WTC11 (cell line): ENCODE results near the gene EDC4. TPM values are rescaled to one million over a fixed set of nuclear protein-coding genes. Genes with fewer than 3 reads are reported as not detected.
"Not testable (repeated sequence)": the region's sequence is repeated elsewhere in the genome, so short reads cannot be mapped to it uniquely, and the experiment has no call there.

Experiments used
- ATAC-seq: fragments of 200-7000 bp; cut with Tn5 transposase; 2 replicates; pipeline ENCODE4 v1.10.0; 2021; ENCODE audit warnings: mild to moderate bottlenecking, moderate library complexity
- CTCF ChIA-PET: fragments of 300-600 bp; sonication (Branson Sonifier 250); formaldehyde crosslinking; loops from one replicate; lab custom pipeline; 2021; ENCODE audit warnings: antibody characterized with exemption; lab: Charles Lee
- POLR2A ChIA-PET: fragments of 350-600 bp; sonication (Branson Sonifier 250); formaldehyde crosslinking; loops from one replicate; lab custom pipeline; 2021; ENCODE audit warnings: antibody characterized with exemption; lab: Charles Lee
- DNase-seq: peaks from one replicate; pipeline ENCODE4 v3.0.0; 2021; ENCODE audit warnings: low spot score
- H3K27ac Mint-ChIP-seq: 2 replicates; pipeline ENCODE4 v1.8.0; 2021; ENCODE audit warnings: mixed read lengths
- H3K27me3 Mint-ChIP-seq: 2 replicates; pipeline ENCODE4 v1.8.0; 2021; ENCODE audit warnings: low read depth, mild to moderate bottlenecking, moderate library complexity, mixed read lengths
- H3K36me3 Mint-ChIP-seq: 2 replicates; pipeline ENCODE4 v1.8.0; 2021; ENCODE audit warnings: mixed read lengths
- H3K4me1 Mint-ChIP-seq: 2 replicates; pipeline ENCODE4 v1.8.0; 2022; ENCODE audit warnings: mixed read lengths
- H3K4me3 Mint-ChIP-seq: 2 replicates; pipeline ENCODE4 v1.8.0; 2021; ENCODE audit warnings: mild to moderate bottlenecking, moderate library complexity, mixed read lengths
- H3K9me3 Mint-ChIP-seq: 2 replicates; pipeline ENCODE4 v1.8.0; 2021; ENCODE audit warnings: mixed read lengths
- ATF2 ChIP-seq: sonication (generic); formaldehyde crosslinking; IDR thresholded peaks from 2 replicates; pipeline ENCODE4 v1.8.1; 2022; ENCODE audit warnings: low read depth, missing genetic modification reagents, borderline replicate concordance
- ATF6 ChIP-seq: sonication (generic); formaldehyde crosslinking; IDR thresholded peaks from 2 replicates; pipeline ENCODE4 v1.8.1; 2023; ENCODE audit warnings: mild to moderate bottlenecking, missing genetic modification reagents
- EMX1 ChIP-seq: fragments of 250-450 bp; sonication (Bioruptor Pico); IDR thresholded peaks from 2 replicates; pipeline ENCODE4 v1.8.0; 2021; ENCODE audit warnings: mild to moderate bottlenecking
- ESRRA ChIP-seq: sonication (generic); formaldehyde crosslinking; IDR thresholded peaks from 2 replicates; pipeline ENCODE4 v1.8.1; 2022; ENCODE audit warnings: mild to moderate bottlenecking, missing genetic modification reagents, borderline replicate concordance
- ETV6 ChIP-seq: sonication (generic); formaldehyde crosslinking; IDR thresholded peaks from 2 replicates; pipeline ENCODE4 v1.8.1; 2022; ENCODE audit warnings: mild to moderate bottlenecking, missing genetic modification reagents
- FOXP1 ChIP-seq: sonication (generic); formaldehyde crosslinking; IDR thresholded peaks from 2 replicates; pipeline ENCODE4 v1.8.0; 2022; ENCODE audit warnings: missing genetic modification reagents, mild to moderate bottlenecking, moderate library complexity, borderline replicate concordance
- KAT7 ChIP-seq: sonication (generic); formaldehyde crosslinking; IDR thresholded peaks from 2 replicates; pipeline ENCODE4 v1.8.1; 2023; ENCODE audit warnings: missing genetic modification reagents, mild to moderate bottlenecking, borderline replicate concordance
- MYBL2 ChIP-seq: sonication (generic); formaldehyde crosslinking; IDR thresholded peaks from 2 replicates; pipeline ENCODE4 v1.8.1; 2023; ENCODE audit warnings: mild to moderate bottlenecking, moderate library complexity, missing genetic modification reagents
- NFATC4 ChIP-seq: fragments of 250-450 bp; sonication (Bioruptor Pico); IDR thresholded peaks from 2 replicates; pipeline ENCODE4 v1.9.0; 2021; ENCODE audit warnings: mild to moderate bottlenecking
- NR3C1 ChIP-seq: sonication (generic); formaldehyde crosslinking; conservative IDR thresholded peaks from 2 replicates; pipeline ENCODE4 v1.8.1; 2023; ENCODE audit warnings: low read depth, mild to moderate bottlenecking, missing genetic modification reagents
- SOX15 ChIP-seq: fragments of 250-450 bp; sonication (Bioruptor Pico); IDR thresholded peaks from 2 replicates; pipeline ENCODE4 v1.9.0; 2021; ENCODE audit warnings: mild to moderate bottlenecking
- TEAD1 ChIP-seq: sonication (generic); formaldehyde crosslinking; IDR thresholded peaks from 2 replicates; pipeline ENCODE4 v1.8.0; 2022; ENCODE audit warnings: mild to moderate bottlenecking, missing genetic modification reagents
- ZNF232 ChIP-seq: sonication (generic); formaldehyde crosslinking; IDR thresholded peaks from 2 replicates; pipeline ENCODE4 v1.8.0; 2022; ENCODE audit warnings: mild to moderate bottlenecking, missing genetic modification reagents
- ZNF263 ChIP-seq: sonication (generic); formaldehyde crosslinking; IDR thresholded peaks from 2 replicates; pipeline ENCODE4 v1.8.1; 2022; ENCODE audit warnings: low read depth, mild to moderate bottlenecking, moderate library complexity, missing genetic modification reagents
- ZNF317 ChIP-seq: sonication (generic); formaldehyde crosslinking; IDR thresholded peaks from 2 replicates; pipeline ENCODE4 v1.8.1; 2023; ENCODE audit warnings: low read depth, mild to moderate bottlenecking, moderate library complexity, missing genetic modification reagents, borderline replicate concordance
- ZNF416 ChIP-seq: fragments of 250-450 bp; sonication (Bioruptor Pico); IDR thresholded peaks from 2 replicates; pipeline ENCODE4 v1.9.0; 2021; ENCODE audit warnings: mild to moderate bottlenecking, inconsistent platforms
- ZNF423 ChIP-seq: fragments of 250-450 bp; sonication (Bioruptor Pico); IDR thresholded peaks from 2 replicates; pipeline ENCODE4 v2.1.2; 2022; ENCODE audit warnings: mild to moderate bottlenecking, moderate library complexity
- total RNA-seq: library from RNA; stranded (reverse); gene quantifications from 3 replicates; pipeline ENCODE4 v1.2.3, GENCODE V29; 2021
- TF ChIP-seq, protein P1 (sequence below): sonication (generic); formaldehyde crosslinking; IDR thresholded peaks from 2 replicates; pipeline ENCODE4 v1.8.0; 2022; ENCODE audit warnings: mild to moderate bottlenecking, missing genetic modification reagents
- TF ChIP-seq, protein P2 (sequence below): sonication (generic); formaldehyde crosslinking; IDR thresholded peaks from 2 replicates; pipeline ENCODE4 v1.8.0; 2023; ENCODE audit warnings: missing genetic modification reagents, mild to moderate bottlenecking, borderline replicate concordance

The EDC4 gene
- total RNA-seq, 1 experiment from 2014 or later, result 83.7 TPM

GRCh38 chr16:67861877-67862276, 11.0 kb upstream of the EDC4 start:
- TF ChIP-seq ATF2 (CRISPR knock-in tag), result no peak
- no peak for TF ChIP-seq NR3C1 (CRISPR knock-in tag)
- TF ChIP-seq ZNF416 (CRISPR knock-in tag), result no peak
- no peak for TF ChIP-seq ZNF317
- TF ChIP-seq ZNF232 (CRISPR knock-in tag), result no peak
- no peak for TF ChIP-seq ETV6 (CRISPR knock-in tag)
- TF ChIP-seq, protein P1, sequence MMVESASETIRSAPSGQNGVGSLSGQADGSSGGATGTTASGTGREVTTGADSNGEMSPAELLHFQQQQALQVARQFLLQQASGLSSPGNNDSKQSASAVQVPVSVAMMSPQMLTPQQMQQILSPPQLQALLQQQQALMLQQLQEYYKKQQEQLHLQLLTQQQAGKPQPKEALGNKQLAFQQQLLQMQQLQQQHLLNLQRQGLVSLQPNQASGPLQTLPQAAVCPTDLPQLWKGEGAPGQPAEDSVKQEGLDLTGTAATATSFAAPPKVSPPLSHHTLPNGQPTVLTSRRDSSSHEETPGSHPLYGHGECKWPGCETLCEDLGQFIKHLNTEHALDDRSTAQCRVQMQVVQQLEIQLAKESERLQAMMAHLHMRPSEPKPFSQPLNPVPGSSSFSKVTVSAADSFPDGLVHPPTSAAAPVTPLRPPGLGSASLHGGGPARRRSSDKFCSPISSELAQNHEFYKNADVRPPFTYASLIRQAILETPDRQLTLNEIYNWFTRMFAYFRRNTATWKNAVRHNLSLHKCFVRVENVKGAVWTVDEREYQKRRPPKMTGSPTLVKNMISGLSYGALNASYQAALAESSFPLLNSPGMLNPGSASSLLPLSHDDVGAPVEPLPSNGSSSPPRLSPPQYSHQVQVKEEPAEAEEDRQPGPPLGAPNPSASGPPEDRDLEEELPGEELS (CRISPR knock-in tag), result no peak
- Mint-ChIP-seq H3K4me1 (peaks cover 19% of the 10 kb centered on the region), H3K36me3 (peaks cover 38% of the 10 kb centered on the region), H3K27ac (peak overlapping the region; percentile 57), H3K27me3 (no peaks in the 10 kb centered on the region), H3K4me3 (no peak overlapping the region), H3K9me3 (no peaks in the 10 kb centered on the region)
- ChIA-PET POLR2A (no interaction called here), CTCF (interaction anchor here (2.3 to 2.7 kb wide), 3 partner anchors 22 to 48 kb away, joined by 9 to 15 read pairs (median 14); partner anchors contain the start of gene NRN1L)
- DNase-seq (no peak), ATAC-seq (no peak)

- Mint-ChIP-seq H3K27ac (peak overlapping the region; percentile 55), H3K4me3 (no peak overlapping the region), H3K9me3 (no peaks in the 10 kb centered on the region), H3K4me1 (peaks cover 9% of the 10 kb centered on the region), H3K36me3 (peaks cover 40% of the 10 kb centered on the region), H3K27me3 (no peaks in the 10 kb centered on the region)
- ATAC-seq (peak; percentile 28), DNase-seq (no peak)
- ChIA-PET POLR2A (no interaction called here), CTCF (interaction anchor here (0.6 to 2.7 kb wide), 8 partner anchors 19 to 190 kb away, joined by 3 to 15 read pairs (median 8); partner anchors contain the start of genes GFOD2 and NRN1L)
- TF ChIP-seq SOX15, result no peak
- TF ChIP-seq KAT7 (CRISPR knock-in tag), result no peak
- no peak for TF ChIP-seq ZNF263
- TF ChIP-seq ZNF317, result no peak
- no peak for TF ChIP-seq TEAD1 (CRISPR knock-in tag)
- no peak for TF ChIP-seq FOXP1
- no peak for TF ChIP-seq MYBL2 (CRISPR knock-in tag)
- TF ChIP-seq, protein P2, sequence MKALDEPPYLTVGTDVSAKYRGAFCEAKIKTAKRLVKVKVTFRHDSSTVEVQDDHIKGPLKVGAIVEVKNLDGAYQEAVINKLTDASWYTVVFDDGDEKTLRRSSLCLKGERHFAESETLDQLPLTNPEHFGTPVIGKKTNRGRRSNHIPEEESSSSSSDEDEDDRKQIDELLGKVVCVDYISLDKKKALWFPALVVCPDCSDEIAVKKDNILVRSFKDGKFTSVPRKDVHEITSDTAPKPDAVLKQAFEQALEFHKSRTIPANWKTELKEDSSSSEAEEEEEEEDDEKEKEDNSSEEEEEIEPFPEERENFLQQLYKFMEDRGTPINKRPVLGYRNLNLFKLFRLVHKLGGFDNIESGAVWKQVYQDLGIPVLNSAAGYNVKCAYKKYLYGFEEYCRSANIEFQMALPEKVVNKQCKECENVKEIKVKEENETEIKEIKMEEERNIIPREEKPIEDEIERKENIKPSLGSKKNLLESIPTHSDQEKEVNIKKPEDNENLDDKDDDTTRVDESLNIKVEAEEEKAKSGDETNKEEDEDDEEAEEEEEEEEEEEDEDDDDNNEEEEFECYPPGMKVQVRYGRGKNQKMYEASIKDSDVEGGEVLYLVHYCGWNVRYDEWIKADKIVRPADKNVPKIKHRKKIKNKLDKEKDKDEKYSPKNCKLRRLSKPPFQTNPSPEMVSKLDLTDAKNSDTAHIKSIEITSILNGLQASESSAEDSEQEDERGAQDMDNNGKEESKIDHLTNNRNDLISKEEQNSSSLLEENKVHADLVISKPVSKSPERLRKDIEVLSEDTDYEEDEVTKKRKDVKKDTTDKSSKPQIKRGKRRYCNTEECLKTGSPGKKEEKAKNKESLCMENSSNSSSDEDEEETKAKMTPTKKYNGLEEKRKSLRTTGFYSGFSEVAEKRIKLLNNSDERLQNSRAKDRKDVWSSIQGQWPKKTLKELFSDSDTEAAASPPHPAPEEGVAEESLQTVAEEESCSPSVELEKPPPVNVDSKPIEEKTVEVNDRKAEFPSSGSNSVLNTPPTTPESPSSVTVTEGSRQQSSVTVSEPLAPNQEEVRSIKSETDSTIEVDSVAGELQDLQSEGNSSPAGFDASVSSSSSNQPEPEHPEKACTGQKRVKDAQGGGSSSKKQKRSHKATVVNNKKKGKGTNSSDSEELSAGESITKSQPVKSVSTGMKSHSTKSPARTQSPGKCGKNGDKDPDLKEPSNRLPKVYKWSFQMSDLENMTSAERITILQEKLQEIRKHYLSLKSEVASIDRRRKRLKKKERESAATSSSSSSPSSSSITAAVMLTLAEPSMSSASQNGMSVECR (CRISPR knock-in tag), result no peak
- TF ChIP-seq ESRRA, result no peak
- TF ChIP-seq ATF6 (CRISPR knock-in tag), result no peak
- no peak for TF ChIP-seq EMX1 (CRISPR knock-in tag)
- TF ChIP-seq ZNF423 (CRISPR knock-in tag), result no peak
- TF ChIP-seq NFATC4 (CRISPR knock-in tag), result no peak
These were observed 9.9 kb upstream of the EDC4 start for GRCh38 chr16:67862623-67863583.

DNA sequence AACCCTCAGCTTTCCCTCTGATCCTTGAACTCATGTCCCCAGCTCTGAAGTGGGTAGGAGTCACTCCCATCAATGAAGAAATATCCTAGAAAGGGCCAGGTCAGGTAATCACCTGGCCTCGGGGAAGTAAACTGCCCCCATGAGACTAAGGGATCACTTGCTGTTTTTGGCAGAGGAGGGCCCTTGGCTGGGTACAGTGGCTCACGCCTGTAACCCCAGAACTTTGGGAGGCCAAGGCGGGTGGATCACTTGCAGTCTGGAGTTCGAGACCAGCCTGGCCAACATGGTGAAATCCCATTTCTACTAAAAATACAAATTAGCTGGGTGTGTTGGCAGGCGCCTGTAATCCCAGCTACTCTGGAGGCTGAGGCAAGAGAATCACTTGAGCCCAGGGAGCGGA, 8.8 kb upstream of the EDC4 start:
- H3K9me3 Mint-ChIP-seq, H3K4me3 Mint-ChIP-seq, H3K27ac Mint-ChIP-seq, DNase-seq, H3K27me3 Mint-ChIP-seq, H3K4me1 Mint-ChIP-seq, ATAC-seq, POLR2A ChIA-PET: not testable (repeated sequence)
- CTCF ChIA-PET, result interaction anchor here (0.6 to 2.6 kb wide), 5 partner anchors 20 to 50 kb away, joined by 3 to 15 read pairs (median 9); partner anchors contain the start of gene NRN1L
- peaks cover 41% of the 10 kb centered on the region for H3K36me3 Mint-ChIP-seq
